NT2/D1 (cell line): ENCODE results near the gene TGFBR2.
A peak's percentile ranks its signal among the peaks of the same experiment; 100 is the strongest.

ENCODE experiments used
- DNase-seq: peaks from one replicate; pipeline ENCODE4 v3.0.0-alpha.2; 2011; ENCODE audit warnings: low read depth, low spot score
- H3K27me3 ChIP-seq: 2 replicates; pipeline ENCODE4 v1.6.0; 2011; ENCODE audit warnings: mild to moderate bottlenecking; ENCODE audit not compliant: insufficient read length, insufficient read depth
- H3K36me3 ChIP-seq: 2 replicates; pipeline ENCODE4 v1.6.1; 2011; ENCODE audit warnings: mild to moderate bottlenecking, low read length, mixed read lengths; ENCODE audit not compliant: insufficient read depth, insufficient read length
- H3K4me1 ChIP-seq: 2 replicates; pipeline ENCODE4 v1.5.1; 2011; ENCODE audit not compliant: insufficient read depth, insufficient read length
- H3K4me3 ChIP-seq: 2 replicates; pipeline ENCODE4 v1.5.1; 2011; ENCODE audit warnings: low read depth; ENCODE audit not compliant: insufficient read length
- H3K9ac ChIP-seq: 2 replicates; pipeline ENCODE4 v1.6.0; 2011; ENCODE audit warnings: low read depth; ENCODE audit not compliant: insufficient read length
- H3K9me3 ChIP-seq: 2 replicates; pipeline ENCODE4 v1.5.1; 2011; ENCODE audit warnings: mild to moderate bottlenecking, low read length; ENCODE audit not compliant: insufficient read depth
- SUZ12 ChIP-seq: IDR thresholded peaks from 2 replicates; pipeline ENCODE4 v1.6.1; 2011; ENCODE audit not compliant: insufficient read length, insufficient read depth; ENCODE audit errors: extremely low read depth
- YY1 ChIP-seq: IDR thresholded peaks from 2 replicates; pipeline ENCODE4 v1.6.1; 2011; ENCODE audit not compliant: insufficient read length, insufficient read depth
- ZNF274 ChIP-seq: IDR thresholded peaks from 2 replicates; pipeline ENCODE4 v1.6.1; 2011; ENCODE audit warnings: mild to moderate bottlenecking, low read depth, low read length

The TGFBR2 gene

GRCh38 chr3:30655187-30655812 is 48.9 kb downstream of the TGFBR2 start:
- no peaks in the 10 kb centered on the region for H3K4me1 ChIP-seq
- no peaks in the 10 kb centered on the region for H3K9me3 ChIP-seq
- H3K9ac ChIP-seq = no peak overlapping the region
- no peaks in the 10 kb centered on the region for H3K27me3 ChIP-seq
- H3K36me3 ChIP-seq = peaks cover 45% of the 10 kb centered on the region
- H3K4me3 ChIP-seq = no peak overlapping the region
- DNase-seq = no peak
- TF ChIP-seq ZNF274 = no peak
- no peak for TF ChIP-seq YY1
- TF ChIP-seq SUZ12 = no peak

GRCh38 chr3:30656624-30657141 is 50.3 kb downstream of the TGFBR2 start:
- Histone ChIP-seq H3K4me1 (no peaks in the 10 kb centered on the region), H3K9ac (no peak overlapping the region), H3K9me3 (no peaks in the 10 kb centered on the region), H3K27me3 (no peaks in the 10 kb centered on the region), H3K4me3 (no peak overlapping the region), H3K36me3 (peaks cover 38% of the 10 kb centered on the region)
- TF ChIP-seq YY1 = no peak
- TF ChIP-seq ZNF274 = no peak
- no peak for TF ChIP-seq SUZ12
- DNase-seq = no peak

GRCh38 chr3:30657914-30658313 is 51.5 kb downstream of the TGFBR2 start:
- no peak for TF ChIP-seq SUZ12
- no peak for TF ChIP-seq ZNF274
- TF ChIP-seq YY1 = no peak
- no peak overlapping the region for H3K9ac ChIP-seq
- H3K4me3 ChIP-seq = no peak overlapping the region

GRCh38 chr3:30658328-30659052 is 52.1 kb downstream of the TGFBR2 start:
- no peak for DNase-seq
- Histone ChIP-seq H3K4me3 (no peak overlapping the region), H3K4me1 (no peaks in the 10 kb centered on the region), H3K9me3 (no peaks in the 10 kb centered on the region), H3K27me3 (no peaks in the 10 kb centered on the region), H3K9ac (no peak overlapping the region), H3K36me3 (peaks cover 37% of the 10 kb centered on the region)
- TF ChIP-seq YY1 (no peak), ZNF274 (no peak), SUZ12 (no peak)

More at GRCh38 chr3:30657914-30658313, 51.5 kb downstream of the TGFBR2 start:
- Histone ChIP-seq H3K9me3 (no peaks in the 10 kb centered on the region), H3K27me3 (no peaks in the 10 kb centered on the region), H3K4me1 (no peaks in the 10 kb centered on the region), H3K36me3 (peaks cover 37% of the 10 kb centered on the region)
- no peak for DNase-seq

- peak; percentile 28 for DNase-seq
- H3K9me3 ChIP-seq = no peaks in the 10 kb centered on the region
- no peak overlapping the region for H3K9ac ChIP-seq
- TF ChIP-seq YY1 (no peak), SUZ12 (no peak), ZNF274 (no peak)
- no peaks in the 10 kb centered on the region for H3K4me1 ChIP-seq
- H3K4me3 ChIP-seq = no peak overlapping the region
- peaks cover 32% of the 10 kb centered on the region for H3K36me3 ChIP-seq
- no peaks in the 10 kb centered on the region for H3K27me3 ChIP-seq
These were observed 53.1 kb downstream of the TGFBR2 start for GRCh38 chr3:30659270-30660130.

- Histone ChIP-seq H3K27me3 (no peaks in the 10 kb centered on the region), H3K9me3 (no peaks in the 10 kb centered on the region), H3K4me1 (no peaks in the 10 kb centered on the region), H3K36me3 (peaks cover 26% of the 10 kb centered on the region), H3K9ac (no peak overlapping the region), H3K4me3 (no peak overlapping the region)
- no peak for DNase-seq
- TF ChIP-seq SUZ12 (no peak), YY1 (no peak), ZNF274 (no peak)
These were observed 53.7 kb downstream of the TGFBR2 start for GRCh38 chr3:30660136-30660535.
